ENCODE data around the gene ABHD10. TPM values are rescaled to one million over a fixed set of nuclear protein-coding genes. Genes with fewer than 3 reads are reported as not detected.

Gene ABHD10
- total RNA-seq, 1 donor from 2014 or later = 25.5 TPM

DNA sequence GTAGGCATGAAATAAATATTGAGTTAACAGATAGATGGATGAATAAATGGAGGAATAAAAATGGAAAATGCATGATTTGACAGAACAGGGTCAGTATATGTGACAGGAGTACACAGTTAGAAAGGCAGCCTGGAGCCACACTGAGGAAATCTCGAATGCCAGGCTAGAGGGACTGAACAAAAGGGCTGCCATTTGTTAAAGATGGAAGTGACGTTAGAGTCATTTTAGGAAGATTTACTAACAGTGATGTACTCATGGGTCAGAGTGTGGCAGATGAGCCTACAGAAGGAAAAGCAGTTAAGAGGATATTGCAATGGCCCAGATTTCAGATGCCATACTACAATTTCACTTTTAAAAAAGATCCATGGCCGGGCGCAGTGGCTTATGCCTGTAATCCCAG, 48.3 kb downstream of the ABHD10 start:
- TF ChIP-seq, protein P1, sequence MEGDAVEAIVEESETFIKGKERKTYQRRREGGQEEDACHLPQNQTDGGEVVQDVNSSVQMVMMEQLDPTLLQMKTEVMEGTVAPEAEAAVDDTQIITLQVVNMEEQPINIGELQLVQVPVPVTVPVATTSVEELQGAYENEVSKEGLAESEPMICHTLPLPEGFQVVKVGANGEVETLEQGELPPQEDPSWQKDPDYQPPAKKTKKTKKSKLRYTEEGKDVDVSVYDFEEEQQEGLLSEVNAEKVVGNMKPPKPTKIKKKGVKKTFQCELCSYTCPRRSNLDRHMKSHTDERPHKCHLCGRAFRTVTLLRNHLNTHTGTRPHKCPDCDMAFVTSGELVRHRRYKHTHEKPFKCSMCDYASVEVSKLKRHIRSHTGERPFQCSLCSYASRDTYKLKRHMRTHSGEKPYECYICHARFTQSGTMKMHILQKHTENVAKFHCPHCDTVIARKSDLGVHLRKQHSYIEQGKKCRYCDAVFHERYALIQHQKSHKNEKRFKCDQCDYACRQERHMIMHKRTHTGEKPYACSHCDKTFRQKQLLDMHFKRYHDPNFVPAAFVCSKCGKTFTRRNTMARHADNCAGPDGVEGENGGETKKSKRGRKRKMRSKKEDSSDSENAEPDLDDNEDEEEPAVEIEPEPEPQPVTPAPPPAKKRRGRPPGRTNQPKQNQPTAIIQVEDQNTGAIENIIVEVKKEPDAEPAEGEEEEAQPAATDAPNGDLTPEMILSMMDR (IDR thresholded peaks at IDR 0.05) = no peak
- Mint-ChIP-seq H3K27ac (ENCODE audit: unreplicated experiment) (no peak overlapping the region), H3K4me3 (ENCODE audit: unreplicated experiment) (no peak overlapping the region)

DNA sequence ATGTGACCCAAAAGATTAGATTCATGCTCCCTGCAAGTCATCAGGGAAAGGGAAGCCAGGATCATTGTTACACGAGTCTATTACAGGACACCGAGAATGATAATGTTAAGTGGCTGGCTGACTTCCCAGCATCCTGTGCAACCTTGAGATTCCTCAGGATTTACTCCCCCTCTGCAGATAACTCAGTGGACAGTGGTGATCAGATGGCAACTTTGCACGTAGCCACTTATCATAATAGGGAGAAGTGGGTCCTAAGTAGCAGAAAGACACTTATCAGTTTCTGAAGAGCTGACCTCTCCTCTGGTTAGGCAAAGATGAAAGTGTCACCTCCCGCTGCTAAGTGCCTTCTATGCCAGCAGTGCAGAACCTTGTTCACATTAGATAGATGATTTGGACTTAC, 49.0 kb downstream of the ABHD10 start:
- TF ChIP-seq, protein P1 (IDR thresholded peaks at IDR 0.05) = no peak
- Mint-ChIP-seq H3K27me3 (ENCODE audit: unreplicated experiment) (no peaks in the 10 kb centered on the region), H3K9me3 (ENCODE audit: unreplicated experiment) (no peaks in the 10 kb centered on the region), H3K4me1 (ENCODE audit: unreplicated experiment) (no peaks in the 10 kb centered on the region), H3K27ac (ENCODE audit: unreplicated experiment) (no peak overlapping the region), H3K36me3 (ENCODE audit: unreplicated experiment) (no peaks in the 10 kb centered on the region), H3K4me3 (ENCODE audit: unreplicated experiment) (no peak overlapping the region)
- DNase-seq (ENCODE audit: extremely low spot score, unreplicated experiment) = no peak

More for the DNA sequence above, 48.3 kb downstream of the ABHD10 start:
- Mint-ChIP-seq H3K36me3 (ENCODE audit: unreplicated experiment) (no peaks in the 10 kb centered on the region), H3K9me3 (ENCODE audit: unreplicated experiment) (peaks cover under 1% of the 10 kb centered on the region), H3K4me1 (ENCODE audit: unreplicated experiment) (no peaks in the 10 kb centered on the region), H3K27me3 (ENCODE audit: unreplicated experiment) (no peaks in the 10 kb centered on the region)
- DNase-seq (ENCODE audit: extremely low spot score, unreplicated experiment) = no peak

- Mint-ChIP-seq H3K9me3 (ENCODE audit: unreplicated experiment) (no peaks in the 10 kb centered on the region), H3K27me3 (ENCODE audit: unreplicated experiment) (no peaks in the 10 kb centered on the region), H3K27ac (ENCODE audit: unreplicated experiment) (no peak overlapping the region), H3K36me3 (ENCODE audit: unreplicated experiment) (no peaks in the 10 kb centered on the region), H3K4me1 (ENCODE audit: unreplicated experiment) (no peaks in the 10 kb centered on the region), H3K4me3 (ENCODE audit: unreplicated experiment) (no peak overlapping the region)
- TF ChIP-seq, protein P1 (IDR thresholded peaks at IDR 0.05) = no peak
- no peak for DNase-seq (ENCODE audit: extremely low spot score, unreplicated experiment)
Observed at GRCh38 chr3:112030901-112031300, 52.1 kb downstream of the ABHD10 start.

- TF ChIP-seq, protein P1 (IDR thresholded peaks at IDR 0.05) = no peak
- H3K36me3 Mint-ChIP-seq (ENCODE audit: unreplicated experiment) = no peaks in the 10 kb centered on the region
- no peak overlapping the region for H3K27ac Mint-ChIP-seq (ENCODE audit: unreplicated experiment)
- no peaks in the 10 kb centered on the region for H3K4me1 Mint-ChIP-seq (ENCODE audit: unreplicated experiment)
- no peak for DNase-seq (ENCODE audit: extremely low spot score, unreplicated experiment)
- H3K4me3 Mint-ChIP-seq (ENCODE audit: unreplicated experiment) = no peak overlapping the region
- H3K27me3 Mint-ChIP-seq (ENCODE audit: unreplicated experiment) = no peaks in the 10 kb centered on the region
- no peaks in the 10 kb centered on the region for H3K9me3 Mint-ChIP-seq (ENCODE audit: unreplicated experiment)
Observed at GRCh38 chr3:112032098-112032731, 53.4 kb downstream of the ABHD10 start.

DNA sequence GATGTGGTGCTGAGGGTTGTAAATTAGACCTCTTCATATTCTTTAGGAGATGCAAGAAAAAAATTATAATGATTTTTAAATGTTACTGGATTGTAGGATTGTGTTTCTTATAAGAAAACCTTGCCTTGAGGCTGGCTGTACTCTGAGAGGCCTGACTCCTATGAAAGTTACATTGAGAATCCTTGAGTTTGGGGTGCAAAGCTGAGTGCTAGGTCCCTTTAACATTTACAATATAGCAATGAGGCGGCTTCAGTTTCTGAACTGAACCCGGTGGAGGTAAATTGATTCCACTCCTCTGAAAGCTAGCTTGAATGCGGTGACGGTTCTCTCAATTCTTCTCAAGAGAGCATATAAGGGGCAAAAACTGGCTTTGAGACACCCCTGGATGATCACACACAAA, 55.6 kb downstream of the ABHD10 start, which contains the start of gene TMPRSS7:
TSS of gene TMPRSS7 (plus strand) at position 301 of the 400 bp plus-strand sequence. CDS start 110 bp downstream, outside the sequence.
- Mint-ChIP-seq H3K4me3 (ENCODE audit: unreplicated experiment) (no peak within 1 kb of the TSS), H3K27me3 (ENCODE audit: unreplicated experiment) (no peaks in the 10 kb centered on the region)

More for the DNA sequence above, 55.6 kb downstream of the ABHD10 start, which contains the start of gene TMPRSS7:
- no peak within 1 kb of the TSS for H3K27ac Mint-ChIP-seq (ENCODE audit: unreplicated experiment)
- DNase-seq (ENCODE audit: extremely low spot score, unreplicated experiment) = no peak
- H3K9me3 Mint-ChIP-seq (ENCODE audit: unreplicated experiment) = peaks cover 5% of the 10 kb centered on the region
- H3K4me1 Mint-ChIP-seq (ENCODE audit: unreplicated experiment) = peaks cover 1% of the 10 kb centered on the region
- TF ChIP-seq, protein P1 (IDR thresholded peaks at IDR 0.05) = no peak
- no peaks in the 10 kb centered on the region for H3K36me3 Mint-ChIP-seq (ENCODE audit: unreplicated experiment)
